ENCODE results near the gene FSIP1. TPM values are rescaled to one million over a fixed set of nuclear protein-coding genes. Genes with fewer than 3 reads are reported as not detected.

The FSIP1 gene
- total and polyA plus RNA-seq, 2 donors from 2014 or later: 0.75 to 2.4 TPM

- DNase-seq: no peak
- intact Hi-C loops (cut with DNase I): no loop called here
Observed at GRCh38 chr15:39625856-39626255, 156.8 kb downstream of the FSIP1 start.

GRCh38 chr15:39625451-39625850 is 157.2 kb downstream of the FSIP1 start:
- H3K9ac ChIP-seq (ENCODE audit: low read length in 3 of 3): no peak overlapping the region

More at GRCh38 chr15:39625856-39626255, 156.8 kb downstream of the FSIP1 start:
- Histone ChIP-seq H3K9me3 (ENCODE audit: control insufficient read depth in 2 of 3, insufficient read depth in 1 of 3, low read length in 3 of 3) (no peaks in the 10 kb centered on the region), H3K27me3 (ENCODE audit: control insufficient read depth, insufficient read depth, low read length) (no peaks in the 10 kb centered on the region), H3K36me3 (ENCODE audit: control insufficient read depth in 2 of 3, insufficient read depth in 3 of 3, low read length in 3 of 3) (no peaks in the 10 kb centered on the region), H3K27ac (ENCODE audit: low read depth in 2 of 2, low read length in 2 of 2) (no peak overlapping the region), H3K4me3 (ENCODE audit: low read length in 3 of 3) (no peak overlapping the region), H3K9ac (ENCODE audit: low read length in 3 of 3) (no peak overlapping the region), H3K4me1 (ENCODE audit: control insufficient read depth in 2 of 3, insufficient read depth in 2 of 3, low read depth in 1 of 3, low read length in 3 of 3) (peaks cover 0 to 20% (median 15%) of the 10 kb centered on the region in 3 donors)
- TF ChIP-seq CTCF (IDR thresholded peaks at IDR 0.05; ENCODE audit: borderline replicate concordance, extremely low read depth, insufficient read depth): no peak
- no peak for FAIRE-seq

GRCh38 chr15:39624806-39625205 is 157.8 kb downstream of the FSIP1 start:
- Histone ChIP-seq H3K27me3 (ENCODE audit: control insufficient read depth, insufficient read depth, low read length) (no peaks in the 10 kb centered on the region), H3K4me1 (ENCODE audit: control insufficient read depth in 2 of 3, insufficient read depth in 2 of 3, low read depth in 1 of 3, low read length in 3 of 3) (peaks cover 0 to 20% (median 15%) of the 10 kb centered on the region in 3 donors), H3K9me3 (ENCODE audit: control insufficient read depth in 2 of 3, insufficient read depth in 1 of 3, low read length in 3 of 3) (no peaks in the 10 kb centered on the region), H3K36me3 (ENCODE audit: control insufficient read depth in 2 of 3, insufficient read depth in 3 of 3, low read length in 3 of 3) (no peaks in the 10 kb centered on the region), H3K4me3 (ENCODE audit: low read length in 3 of 3) (no peak overlapping the region), H3K27ac (ENCODE audit: low read depth in 2 of 2, low read length in 2 of 2) (peak overlapping the region; percentile 48 to 56), H3K9ac (ENCODE audit: low read length in 3 of 3) (no peak overlapping the region)
- DNase-seq (peak in 1 of 5 donors; percentile 70), FAIRE-seq (no peak)
- TF ChIP-seq CTCF (IDR thresholded peaks at IDR 0.05; ENCODE audit: borderline replicate concordance, extremely low read depth, insufficient read depth): no peak
- intact Hi-C loops (cut with DNase I): no loop called here

More at GRCh38 chr15:39625451-39625850, 157.2 kb downstream of the FSIP1 start:
- no peak for FAIRE-seq
- Histone ChIP-seq H3K9me3 (ENCODE audit: control insufficient read depth in 2 of 3, insufficient read depth in 1 of 3, low read length in 3 of 3) (no peaks in the 10 kb centered on the region), H3K4me1 (ENCODE audit: control insufficient read depth in 2 of 3, insufficient read depth in 2 of 3, low read depth in 1 of 3, low read length in 3 of 3) (peaks cover 0 to 20% (median 15%) of the 10 kb centered on the region in 3 donors), H3K27me3 (ENCODE audit: control insufficient read depth, insufficient read depth, low read length) (no peaks in the 10 kb centered on the region), H3K36me3 (ENCODE audit: control insufficient read depth in 2 of 3, insufficient read depth in 3 of 3, low read length in 3 of 3) (no peaks in the 10 kb centered on the region), H3K27ac (ENCODE audit: low read depth in 2 of 2, low read length in 2 of 2) (peak overlapping the region; percentile 26 to 48), H3K4me3 (ENCODE audit: low read length in 3 of 3) (no peak overlapping the region)
- TF ChIP-seq CTCF (IDR thresholded peaks at IDR 0.05; ENCODE audit: borderline replicate concordance, extremely low read depth, insufficient read depth): no peak
- DNase-seq: no peak
- intact Hi-C loops (cut with DNase I): no loop called here

GRCh38 chr15:39623529-39623931 is 159.1 kb downstream of the FSIP1 start:
- no peak for FAIRE-seq
- no peak overlapping the region for H3K27ac ChIP-seq (ENCODE audit: low read depth in 2 of 2, low read length in 2 of 2)
- intact Hi-C loops (cut with DNase I): no loop called here

More at GRCh38 chr15:39623529-39623931, 159.1 kb downstream of the FSIP1 start:
- H3K9ac ChIP-seq (ENCODE audit: low read length in 3 of 3): no peak overlapping the region
- H3K4me3 ChIP-seq (ENCODE audit: low read length in 3 of 3): no peak overlapping the region
- H3K27me3 ChIP-seq (ENCODE audit: control insufficient read depth, insufficient read depth, low read length): no peaks in the 10 kb centered on the region
- no peak for DNase-seq
- no peaks in the 10 kb centered on the region for H3K36me3 ChIP-seq (ENCODE audit: control insufficient read depth in 2 of 3, insufficient read depth in 3 of 3, low read length in 3 of 3)
- TF ChIP-seq CTCF (IDR thresholded peaks at IDR 0.05; ENCODE audit: borderline replicate concordance, extremely low read depth, insufficient read depth): no peak
- H3K9me3 ChIP-seq (ENCODE audit: control insufficient read depth in 2 of 3, insufficient read depth in 1 of 3, low read length in 3 of 3): no peaks in the 10 kb centered on the region
- peaks cover 0 to 15% (median 9%) of the 10 kb centered on the region in 3 donors for H3K4me1 ChIP-seq (ENCODE audit: control insufficient read depth in 2 of 3, insufficient read depth in 2 of 3, low read depth in 1 of 3, low read length in 3 of 3)
